GM21737 (cell line): ENCODE measurements around the gene PCGF3.

Source experiments
- ATAC-seq: cut with Tn5 transposase; IDR thresholded peaks from one replicate; pipeline ENCODE4 v1.9.1; 2021; ENCODE audit warnings: mild to moderate bottlenecking, moderate library complexity; ENCODE audit not compliant: unreplicated experiment

The PCGF3 gene

DNA sequence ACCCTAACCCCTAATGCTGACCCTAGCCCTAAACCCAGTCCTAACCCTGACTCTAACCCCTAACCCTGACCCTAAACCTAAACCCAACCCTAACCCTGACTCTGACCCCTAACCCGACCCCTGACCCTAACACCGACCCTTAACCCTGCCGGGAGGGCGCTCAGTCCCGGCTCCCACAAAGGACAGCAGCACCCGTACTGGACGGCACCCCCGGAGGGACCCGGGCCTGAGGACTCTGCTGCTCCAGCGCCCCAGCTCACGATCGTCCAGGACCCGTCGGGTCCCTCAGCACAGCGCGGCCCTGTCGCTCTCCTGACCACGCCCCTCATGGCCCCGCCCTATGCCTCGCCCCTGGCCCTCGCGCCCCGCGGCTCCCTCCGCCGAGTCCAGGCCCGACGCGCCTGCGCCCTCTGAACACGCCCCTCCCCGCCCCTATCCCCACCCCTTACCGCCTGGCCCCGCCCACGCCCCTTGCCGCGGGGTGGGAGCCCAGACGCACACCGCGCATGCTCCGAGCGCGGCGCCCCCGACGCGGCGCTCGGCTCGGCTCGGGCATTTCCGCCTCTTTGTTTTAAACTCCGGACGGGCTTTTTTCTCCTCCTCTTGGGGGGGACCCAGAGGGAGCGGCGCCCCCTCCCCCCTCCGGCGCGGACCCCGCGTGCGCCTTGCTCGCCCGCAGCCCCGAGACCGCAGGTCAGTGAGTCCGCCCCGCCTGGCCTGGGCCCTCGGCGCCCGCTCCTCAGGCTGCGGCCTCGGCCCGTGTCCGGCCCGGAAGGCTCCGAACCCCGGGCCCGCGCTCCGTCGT is at the start of gene PCGF3:
TSS of gene PCGF3 (plus strand) at position 555 of the 805 bp plus-strand sequence. CDS start 27,849 bp downstream, outside the sequence.
- ATAC-seq: peak; percentile 87

GRCh38 chr4:656436-657337 is 48.9 kb upstream of the PCGF3 start:
- no peak for ATAC-seq

DNA sequence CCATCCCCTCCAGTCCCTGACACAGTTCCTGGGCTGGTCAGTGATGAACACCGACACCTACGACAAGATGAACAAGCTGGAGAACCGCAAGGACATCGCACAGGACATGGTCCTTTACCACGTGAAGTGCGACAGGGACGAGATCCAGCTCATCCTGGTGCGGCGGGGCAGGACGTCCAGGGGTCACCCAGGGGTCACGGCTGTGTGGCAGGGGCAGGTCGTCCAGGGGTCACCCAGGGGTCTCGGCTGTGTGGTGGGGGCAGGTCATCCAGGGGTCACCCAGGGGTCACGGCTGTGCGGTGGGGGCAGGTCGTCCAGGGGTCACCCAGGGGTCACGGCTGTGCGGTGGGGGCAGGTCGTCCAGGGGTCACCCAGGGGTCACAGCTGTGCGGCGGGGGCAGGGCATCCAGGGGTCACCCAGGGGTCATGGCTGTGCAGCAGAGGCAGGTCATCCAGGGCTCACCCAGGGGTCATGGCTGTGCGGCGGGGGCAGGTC is 48.2 kb upstream of the PCGF3 start:
- no peak for ATAC-seq

DNA sequence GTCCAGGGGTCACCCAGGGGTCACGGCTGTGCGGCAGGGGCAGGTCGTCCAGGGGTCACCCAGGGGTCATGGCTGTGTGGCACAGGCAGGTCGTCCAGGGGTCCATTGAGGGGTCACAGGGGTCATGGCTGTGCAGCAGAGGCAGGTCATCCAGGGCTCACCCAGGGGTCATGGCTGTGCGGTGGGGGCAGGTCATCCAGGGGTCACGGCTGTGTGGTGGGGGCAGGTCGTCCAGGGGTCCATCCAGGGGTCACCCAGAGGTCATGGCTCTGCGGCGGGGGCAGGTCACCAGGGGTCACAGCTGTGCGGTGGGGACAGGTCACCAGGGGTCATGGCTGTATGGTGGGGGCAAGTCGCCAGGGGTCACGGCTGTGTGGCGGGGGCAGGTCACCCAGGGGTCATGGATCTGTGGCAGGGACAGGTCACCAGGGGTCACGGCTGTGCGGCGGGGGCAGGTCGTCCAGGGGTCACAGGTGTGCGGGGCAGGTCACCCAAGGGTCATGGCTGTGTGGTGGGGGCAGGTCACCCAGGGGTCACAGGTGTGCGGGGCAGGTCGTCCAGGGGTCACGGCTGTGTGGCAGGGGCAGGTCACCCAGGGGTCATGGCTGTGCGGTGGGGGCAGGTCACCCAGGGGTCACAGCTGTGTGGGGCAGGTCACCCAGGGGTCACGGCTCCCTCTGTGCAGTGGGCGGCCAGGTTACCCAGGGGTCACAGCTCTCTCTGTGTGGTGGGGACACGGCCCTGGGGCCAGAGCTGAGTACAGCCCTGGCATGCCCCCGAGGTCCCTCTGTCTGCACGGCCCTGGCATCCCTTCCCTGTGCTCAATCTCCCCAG is 47.6 kb upstream of the PCGF3 start:
- no peak for ATAC-seq

GRCh38 chr4:658681-659667 is 46.7 kb upstream of the PCGF3 start:
- no peak for ATAC-seq

DNA sequence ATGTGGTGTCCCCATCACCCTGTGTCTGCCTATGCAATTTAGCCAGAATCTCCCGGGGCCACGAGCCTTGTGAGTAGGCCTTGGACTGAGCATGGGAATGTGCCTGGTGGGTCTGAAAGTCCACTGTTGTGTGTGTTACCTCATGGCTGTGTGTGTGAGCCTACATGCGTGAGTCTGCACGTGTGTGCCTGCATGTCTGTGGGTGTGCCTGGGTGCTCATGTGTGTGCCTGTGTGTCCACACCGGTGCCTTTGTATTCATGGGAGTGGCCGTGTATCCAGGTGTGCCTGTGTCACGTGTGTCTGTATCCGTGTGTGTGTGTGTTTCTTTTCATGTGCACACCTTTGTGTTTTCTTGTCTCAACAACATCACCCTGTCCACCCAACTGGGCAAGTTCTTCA is 45.8 kb upstream of the PCGF3 start:
- ATAC-seq: no peak

- no peak for ATAC-seq
These were observed 45.2 kb upstream of the PCGF3 start for GRCh38 chr4:660401-660800.

DNA sequence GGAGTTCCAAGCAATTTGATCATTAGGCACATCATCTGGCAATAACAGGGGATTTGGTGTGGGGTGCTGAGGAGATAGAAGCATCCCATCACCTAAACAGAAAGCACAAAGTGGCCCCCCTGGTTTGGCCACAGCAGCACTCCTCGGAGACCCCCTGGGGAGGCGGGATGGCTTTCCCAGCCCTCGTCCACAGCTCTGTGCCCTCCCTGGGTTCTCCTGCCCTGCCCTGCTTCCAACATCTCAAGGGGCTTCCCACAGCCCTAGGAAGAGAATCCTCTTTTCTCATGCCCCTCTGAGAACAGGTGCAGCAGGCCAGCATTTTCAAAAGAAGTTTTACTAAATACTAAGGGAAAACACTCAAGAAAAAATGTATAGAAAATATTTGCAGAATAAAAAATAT is 44.4 kb upstream of the PCGF3 start:
- no peak for ATAC-seq

- no peak for ATAC-seq
These were observed 43.5 kb upstream of the PCGF3 start for GRCh38 chr4:661881-662761.

GRCh38 chr4:663046-663437 is 42.6 kb upstream of the PCGF3 start:
- ATAC-seq: no peak

DNA sequence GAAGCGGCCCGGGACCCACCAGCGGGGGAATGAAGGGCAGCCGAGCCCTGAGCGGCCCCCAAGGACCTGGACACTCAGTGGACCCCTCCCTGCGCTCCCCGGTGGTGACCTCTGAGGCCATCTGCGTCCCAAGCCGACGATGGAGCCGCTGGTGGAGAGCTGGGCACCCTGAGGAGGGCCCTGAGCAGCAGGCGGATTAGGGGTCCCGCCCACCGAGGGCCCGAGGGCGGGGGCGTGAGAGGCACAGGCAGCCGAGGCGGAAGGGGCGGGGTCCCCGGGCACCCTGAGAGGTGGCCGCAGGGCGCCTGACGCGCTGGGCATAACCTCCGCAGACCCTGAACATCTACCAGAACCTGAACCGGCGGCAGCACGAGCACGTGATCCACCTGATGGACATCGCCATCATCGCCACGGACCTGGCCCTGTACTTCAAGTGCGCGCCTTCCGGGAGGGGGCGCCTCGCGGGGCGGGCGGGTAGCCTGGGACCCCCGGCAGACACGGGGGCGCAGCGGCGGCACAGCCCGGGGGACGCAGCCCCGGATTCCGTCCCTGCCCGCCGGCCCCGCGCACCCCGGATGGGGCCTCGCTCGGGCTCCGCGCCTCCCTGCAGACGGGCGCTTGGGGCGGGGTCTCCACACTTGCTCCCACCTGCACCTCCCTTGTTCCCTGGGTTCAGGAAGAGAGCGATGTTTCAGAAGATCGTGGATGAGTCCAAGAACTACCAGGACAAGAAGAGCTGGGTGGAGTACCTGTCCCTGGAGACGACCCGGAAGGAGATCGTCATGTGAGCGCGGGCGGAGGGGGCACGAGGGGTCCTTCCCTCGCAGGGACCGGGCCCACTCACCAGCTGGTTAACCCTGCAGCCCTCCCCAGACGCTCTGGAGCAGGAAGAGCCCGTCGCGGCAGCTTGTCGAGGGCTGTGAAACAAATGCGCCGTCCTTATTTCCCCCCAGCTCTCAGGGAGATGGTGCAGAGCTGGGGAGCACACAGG is 41.9 kb upstream of the PCGF3 start:
- peak; percentile 77 for ATAC-seq

DNA sequence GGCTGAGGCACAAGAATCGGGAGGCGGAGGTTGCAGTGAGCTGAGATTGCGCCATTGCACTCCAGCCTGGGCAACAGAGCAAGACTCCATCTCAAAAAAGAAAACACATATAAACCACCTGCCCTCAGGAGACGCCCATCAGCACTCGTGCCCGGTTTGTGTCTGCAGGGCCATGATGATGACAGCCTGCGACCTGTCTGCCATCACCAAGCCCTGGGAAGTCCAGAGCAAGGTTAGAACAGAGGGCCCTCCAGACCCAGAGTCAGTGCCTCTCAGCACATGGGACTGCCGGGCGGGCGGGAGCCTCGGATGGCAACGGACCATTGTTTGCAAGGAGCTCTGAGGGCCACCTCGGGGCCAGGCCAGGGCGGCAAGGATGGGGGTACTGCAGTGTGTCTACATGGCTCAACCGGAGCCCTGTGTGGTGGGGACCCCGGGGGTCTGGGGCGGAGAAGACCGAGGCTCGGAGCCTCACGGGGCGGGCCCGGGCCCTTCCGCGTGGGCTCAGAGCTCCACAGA is 40.9 kb upstream of the PCGF3 start:
- no peak for ATAC-seq

DNA sequence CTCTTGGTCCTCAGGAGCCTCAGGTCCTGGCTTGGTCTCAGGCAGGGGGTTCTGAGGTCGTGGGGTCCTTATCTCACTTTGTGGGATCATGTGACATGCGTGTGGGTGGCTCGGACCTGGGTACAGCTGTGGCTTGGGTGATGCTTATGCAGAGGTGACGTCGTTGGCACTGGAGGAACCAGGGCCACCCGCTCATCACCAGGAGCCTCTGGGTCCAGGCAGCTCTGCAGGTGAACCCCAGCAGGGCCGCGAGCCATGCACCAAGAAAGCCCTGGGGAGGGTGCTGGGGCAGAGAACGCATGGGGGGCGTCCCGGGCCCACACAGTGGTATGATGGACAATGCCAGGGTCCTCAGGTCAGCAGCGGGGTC is 40.3 kb upstream of the PCGF3 start:
- ATAC-seq: no peak

DNA sequence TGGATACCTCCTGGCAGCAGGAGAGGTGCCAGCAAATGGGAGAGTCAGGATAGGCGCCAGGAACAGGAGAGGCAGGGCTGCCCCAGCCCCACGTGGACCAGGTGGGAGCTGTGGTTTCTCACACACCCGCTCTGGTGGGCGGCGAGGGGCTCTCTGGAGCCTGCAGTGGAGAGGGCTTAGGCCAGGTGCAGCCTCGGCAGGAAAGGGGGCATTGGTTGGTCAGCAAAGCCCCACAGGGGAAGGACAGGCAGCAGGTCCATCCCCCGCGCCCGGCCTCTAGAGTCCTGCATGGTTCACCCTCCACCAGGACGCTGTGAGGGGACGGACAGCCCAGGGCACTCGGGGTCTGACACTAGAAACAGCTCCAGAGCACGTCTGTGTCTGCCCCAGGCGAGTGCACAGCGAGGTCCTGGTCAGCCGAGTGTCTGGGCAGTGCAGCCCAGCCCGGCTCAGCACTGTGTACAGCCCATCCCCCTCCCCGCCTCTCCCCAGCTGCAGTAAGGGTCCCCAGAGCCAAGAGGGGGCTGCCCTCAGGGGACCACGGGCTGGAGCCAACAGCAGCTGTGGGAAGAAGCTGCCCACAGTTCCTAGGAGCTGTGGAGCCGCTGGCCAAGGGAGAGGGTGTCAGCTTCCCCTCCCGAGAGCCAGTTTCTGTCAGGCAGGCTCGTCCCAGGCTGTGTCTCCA is 39.7 kb upstream of the PCGF3 start:
- ATAC-seq: no peak

DNA sequence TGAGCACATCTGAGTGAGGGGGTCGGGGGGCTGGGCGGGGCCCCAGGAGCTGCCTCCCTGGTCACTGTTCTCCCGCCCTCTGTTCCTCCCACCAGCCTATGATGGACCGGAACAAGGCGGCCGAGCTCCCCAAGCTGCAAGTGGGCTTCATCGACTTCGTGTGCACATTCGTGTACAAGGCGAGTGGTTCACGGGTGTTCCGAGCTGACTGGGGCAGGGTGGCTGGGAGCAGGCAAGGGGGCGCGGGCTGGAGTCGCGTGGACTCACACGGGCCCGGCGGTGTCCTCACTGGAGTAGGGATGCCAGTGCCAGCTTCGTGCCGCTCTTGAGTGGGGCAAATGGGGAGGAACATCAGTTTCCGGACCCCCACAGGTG is 39.2 kb upstream of the PCGF3 start:
- ATAC-seq: no peak

GRCh38 chr4:666822-667544 is 38.6 kb upstream of the PCGF3 start:
- no peak for ATAC-seq
